GM04503 (cell line): ENCODE results near the gene PPM1E.
A peak's percentile ranks its signal among the peaks of the same experiment; 100 is the strongest.
"Not testable (repeated sequence)": the region's sequence is repeated elsewhere in the genome, so short reads cannot be mapped to it uniquely, and the experiment has no call there.

ENCODE experiments used
- DNase-seq: peaks from one replicate; pipeline ENCODE4 v3.0.0-alpha.2; 2012; ENCODE audit warnings: low read depth

PPM1E gene

GRCh38 chr17:58779446-58779845, 23.8 kb downstream of the PPM1E start:
- no peak for DNase-seq

GRCh38 chr17:58783380-58783779, 27.7 kb downstream of the PPM1E start:
- no peak for DNase-seq

GRCh38 chr17:58785097-58785496, 29.4 kb downstream of the PPM1E start:
- DNase-seq, result no peak

GRCh38 chr17:58786586-58787295, 31.1 kb downstream of the PPM1E start:
- DNase-seq, result peak; percentile 54

- DNase-seq, result no peak
These were observed 32.5 kb downstream of the PPM1E start for GRCh38 chr17:58788199-58788598.

- no peak for DNase-seq
These were observed 33.5 kb downstream of the PPM1E start for GRCh38 chr17:58789160-58789559.

GRCh38 chr17:58789831-58790230, 34.2 kb downstream of the PPM1E start:
- DNase-seq, result no peak

- not testable (repeated sequence) for DNase-seq
These were observed 38.9 kb downstream of the PPM1E start for GRCh38 chr17:58794508-58794907.

- DNase-seq, result no peak
These were observed 46.5 kb downstream of the PPM1E start for GRCh38 chr17:58802188-58802587.

GRCh38 chr17:58806046-58806445, 50.4 kb downstream of the PPM1E start:
- DNase-seq, result no peak

- no peak for DNase-seq
These were observed 53.2 kb downstream of the PPM1E start for GRCh38 chr17:58808609-58809563.

GRCh38 chr17:58809564-58809936, 53.9 kb downstream of the PPM1E start:
- no peak for DNase-seq

GRCh38 chr17:58811290-58811689, 55.6 kb downstream of the PPM1E start:
- no peak for DNase-seq

GRCh38 chr17:58813712-58814111, 58.1 kb downstream of the PPM1E start:
- no peak for DNase-seq

- no peak for DNase-seq
These were observed 63.0 kb downstream of the PPM1E start for GRCh38 chr17:58818654-58819053.

- no peak for DNase-seq
These were observed 66.7 kb downstream of the PPM1E start for GRCh38 chr17:58822148-58823050.

- DNase-seq, result no peak
These were observed 67.4 kb downstream of the PPM1E start for GRCh38 chr17:58823051-58823525.

GRCh38 chr17:58829172-58829637, 73.6 kb downstream of the PPM1E start:
- no peak for DNase-seq

GRCh38 chr17:58831780-58832179, 76.1 kb downstream of the PPM1E start:
- no peak for DNase-seq

- DNase-seq, result no peak
These were observed 76.9 kb downstream of the PPM1E start for GRCh38 chr17:58832514-58832913.

GRCh38 chr17:58837699-58838098, 82.0 kb downstream of the PPM1E start:
- no peak for DNase-seq
